ENCODE results near the gene CEP70.
"Not testable (repeated sequence)": the region's sequence is repeated elsewhere in the genome, so short reads cannot be mapped to it uniquely, and the experiment has no call there.

DNA sequence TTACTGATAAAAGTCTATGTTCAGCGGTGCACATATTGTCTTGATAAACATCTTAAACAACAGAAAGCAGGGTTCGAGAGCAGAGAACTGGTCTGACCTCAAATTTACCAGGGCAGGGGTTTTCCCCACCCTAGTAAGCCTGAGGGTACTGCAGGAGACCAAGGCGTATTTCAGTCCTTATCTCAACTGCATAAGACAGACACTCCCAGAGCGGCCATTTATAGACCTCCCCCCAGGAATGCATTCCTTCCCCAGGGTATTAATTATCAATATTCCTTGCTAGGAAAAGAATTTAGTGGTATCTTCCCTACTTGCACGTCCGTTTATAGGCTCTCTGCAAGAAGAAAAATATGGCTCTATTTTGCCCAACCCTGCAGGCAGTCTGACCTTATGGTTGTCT, 107.5 kb downstream of the CEP70 start:
- TF ChIP-seq, protein P1, sequence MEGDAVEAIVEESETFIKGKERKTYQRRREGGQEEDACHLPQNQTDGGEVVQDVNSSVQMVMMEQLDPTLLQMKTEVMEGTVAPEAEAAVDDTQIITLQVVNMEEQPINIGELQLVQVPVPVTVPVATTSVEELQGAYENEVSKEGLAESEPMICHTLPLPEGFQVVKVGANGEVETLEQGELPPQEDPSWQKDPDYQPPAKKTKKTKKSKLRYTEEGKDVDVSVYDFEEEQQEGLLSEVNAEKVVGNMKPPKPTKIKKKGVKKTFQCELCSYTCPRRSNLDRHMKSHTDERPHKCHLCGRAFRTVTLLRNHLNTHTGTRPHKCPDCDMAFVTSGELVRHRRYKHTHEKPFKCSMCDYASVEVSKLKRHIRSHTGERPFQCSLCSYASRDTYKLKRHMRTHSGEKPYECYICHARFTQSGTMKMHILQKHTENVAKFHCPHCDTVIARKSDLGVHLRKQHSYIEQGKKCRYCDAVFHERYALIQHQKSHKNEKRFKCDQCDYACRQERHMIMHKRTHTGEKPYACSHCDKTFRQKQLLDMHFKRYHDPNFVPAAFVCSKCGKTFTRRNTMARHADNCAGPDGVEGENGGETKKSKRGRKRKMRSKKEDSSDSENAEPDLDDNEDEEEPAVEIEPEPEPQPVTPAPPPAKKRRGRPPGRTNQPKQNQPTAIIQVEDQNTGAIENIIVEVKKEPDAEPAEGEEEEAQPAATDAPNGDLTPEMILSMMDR (conservative IDR thresholded peaks at IDR 0.05 in 1 of 2, IDR thresholded peaks at IDR 0.05 in 1 of 2; ENCODE audit: extremely low read depth in 1 of 2, insufficient read depth in 1 of 2, low read depth in 1 of 2, low read length in 2 of 2) = not testable (repeated sequence)
- not testable (repeated sequence) for TF ChIP-seq EZH2 (IDR thresholded peaks at IDR 0.05; ENCODE audit: borderline replicate concordance, low read length)
